HepG2 (cell line): ENCODE measurements around the gene CYYR1. TPM values are rescaled to one million over a fixed set of nuclear protein-coding genes. Genes with fewer than 3 reads are reported as not detected.

ENCODE experiments used
- ATAC-seq: fragments of 200-7000 bp; cut with Tn5 transposase; 3 replicates; pipeline ENCODE4 v1.9.1; 2020; ENCODE audit warnings: mild to moderate bottlenecking, moderate library complexity
- BruUV-seq: library from RNA; stranded (reverse); fragments of 400-500 nt; replicated peaks from 2 replicates; lab custom pipeline; 2021; lab: Mats Ljungman, UMichigan
- CTCF ChIA-PET: fragments of 300-600 bp; formaldehyde crosslinking; extraction: SDS; loops from one replicate; lab custom pipeline; 2021; ENCODE audit warnings: low total read pairs, inconsistent platforms, low intra/inter-chr PET ratio; lab: Yijun Ruan, JAX
- POLR2A ChIA-PET: fragments of 350-600 bp; sonication (Branson Sonifier 250); formaldehyde crosslinking; loops from one replicate; lab custom pipeline; 2020; ENCODE audit warnings: antibody characterized with exemption, inconsistent platforms; lab: Yijun Ruan, JAX
- DNase-seq: peaks from one replicate; pipeline ENCODE4 v3.0.0-alpha.2; 2015; ENCODE audit warnings: low spot score
- FAIRE-seq: peaks from 3 replicates; lab custom pipeline; 2011; peaks lifted over from hg19 to GRCh38; lab: Jason Lieb, UNC
- H2AFZ ChIP-seq: one replicate; pipeline ENCODE4 v1.6.1; 2011; ENCODE audit warnings: low read length, inconsistent platforms
- H3K27ac ChIP-seq: fragments of 300-600 bp; 3 replicates; pipeline ENCODE4 v1.8.0; 2011; ENCODE audit warnings: mixed run types, mild to moderate bottlenecking, mixed read lengths, low read length, inconsistent platforms; ENCODE audit not compliant: insufficient read depth; ENCODE audit errors: extremely low read length
- H3K27me3 ChIP-seq, 2 experiments: fragments of 200-600 bp in 1 of 2; 2 replicates in 1 of 2; 3 replicates in 1 of 2; pipeline versions ENCODE4 v1.6.0 to v1.8.0; 2011; ENCODE audit warnings: low read length in 2 of 2, mild to moderate bottlenecking in 2 of 2, moderate library complexity in 2 of 2, inconsistent platforms in 1 of 2; ENCODE audit not compliant: insufficient read depth in 2 of 2, control insufficient read depth in 1 of 2
- H3K36me3 ChIP-seq, 2 experiments: fragments of 200-600 bp in 1 of 2; replicated peaks in 1 of 2; 2 replicates in 1 of 2; 3 replicates in 1 of 2; pipeline versions ENCODE4 v1.5.1 to v1.8.0; 2011; ENCODE audit warnings: low read length in 2 of 2, inconsistent platforms in 1 of 2; ENCODE audit not compliant: insufficient read depth in 2 of 2, control insufficient read depth in 1 of 2
- H3K4me1 ChIP-seq: 2 replicates; pipeline ENCODE4 v1.5.1; 2012; ENCODE audit warnings: low read length, inconsistent platforms; ENCODE audit not compliant: insufficient read depth
- H3K4me2 ChIP-seq: 2 replicates; pipeline ENCODE4 v1.6.0; 2011; ENCODE audit warnings: low read depth, low read length, inconsistent platforms
- H3K4me3 ChIP-seq, 3 experiments: fragments of 200-600 bp in 1 of 3; sonication (generic), shearing (Covaris generic) in 1 of 3; replicated peaks in 1 of 3; 2 replicates each; pipeline ENCODE4 v1.5.1; 2011 to 2016; ENCODE audit warnings: low read length in 3 of 3, inconsistent platforms in 2 of 3, low read depth in 2 of 3, mild to moderate bottlenecking in 2 of 3, control low read depth in 1 of 3, mixed read lengths in 1 of 3; ENCODE audit not compliant: insufficient read depth in 1 of 3
- H3K79me2 ChIP-seq: one replicate; pipeline ENCODE4 v1.6.1; 2011; ENCODE audit warnings: low read length, inconsistent platforms; ENCODE audit not compliant: insufficient read depth
- H3K9ac ChIP-seq: 2 replicates; pipeline ENCODE4 v1.6.0; 2011; ENCODE audit warnings: mild to moderate bottlenecking, low read depth, low read length, inconsistent platforms; ENCODE audit not compliant: insufficient read depth
- H3K9me3 ChIP-seq: 2 replicates; pipeline ENCODE4 v1.5.1; 2012; ENCODE audit warnings: mild to moderate bottlenecking, low read length
- H4K20me1 ChIP-seq: 2 replicates; pipeline ENCODE4 v1.6.0; 2011; ENCODE audit warnings: inconsistent platforms, mild to moderate bottlenecking, low read length, moderate library complexity; ENCODE audit not compliant: insufficient read depth
- ARHGAP35 ChIP-seq: sonication (generic); formaldehyde crosslinking; IDR thresholded peaks from 2 replicates; pipeline ENCODE4 v1.9.0; 2022; ENCODE audit warnings: mild to moderate bottlenecking, inconsistent platforms, moderate library complexity, missing genetic modification reagents, borderline replicate concordance
- CHCHD3 ChIP-seq: sonication (generic); formaldehyde crosslinking; IDR thresholded peaks from 2 replicates; pipeline ENCODE4 v1.8.0; 2022; ENCODE audit warnings: mild to moderate bottlenecking, missing genetic modification reagents, moderate library complexity
- CTCF ChIP-seq: sonication (generic); formaldehyde crosslinking; IDR thresholded peaks from 2 replicates; pipeline ENCODE4 v1.5.0; 2020; ENCODE audit warnings: mild to moderate bottlenecking, missing genetic modification reagents, moderate library complexity
- MXI1 ChIP-seq: IDR thresholded peaks from 3 replicates; pipeline ENCODE4 v1.6.1; 2012; ENCODE audit warnings: low read depth, low read length, inconsistent platforms, borderline replicate concordance
- NFATC3 ChIP-seq: sonication (generic); formaldehyde crosslinking; IDR thresholded peaks from 2 replicates; pipeline ENCODE4 v1.5.1; 2020; ENCODE audit warnings: mild to moderate bottlenecking, missing genetic modification reagents
- ZBTB39 ChIP-seq: sonication (generic); formaldehyde crosslinking; IDR thresholded peaks from 2 replicates; pipeline ENCODE4 v1.5.0; 2020; ENCODE audit warnings: missing genetic modification reagents
- ZNF607 ChIP-seq: sonication (generic); formaldehyde crosslinking; IDR thresholded peaks from 2 replicates; pipeline ENCODE4 v1.5.1; 2020; ENCODE audit warnings: missing genetic modification reagents, mild to moderate bottlenecking, borderline replicate concordance
- ZNF777 ChIP-seq: sonication (generic); formaldehyde crosslinking; IDR thresholded peaks from 2 replicates; pipeline ENCODE4 v1.4.0; 2020; ENCODE audit warnings: missing genetic modification reagents
- ZNF784 ChIP-seq: sonication (generic); formaldehyde crosslinking; IDR thresholded peaks from 2 replicates; pipeline ENCODE4 v1.5.1; 2020; ENCODE audit warnings: missing genetic modification reagents, mild to moderate bottlenecking, borderline replicate concordance
- WGBS: methylation state at CpG from one replicate; pipeline ENCODE4 v1.1.6; 2017; ENCODE audit warnings: low lambda C conversion rate; 5-methylcytosine and 5-hydroxymethylcytosine counted together
- in situ Hi-C: cut with HindIII; loops from 2 replicates; pipeline ENCODE4 v1.10.0; 2017; ENCODE audit warnings: low pct_unique_long_range_greater_than_20kb; ENCODE audit not compliant: extremely low pct_ligation_motif_present
- intact Hi-C: fragments of 100-400 bp; cut with micrococcal nuclease; formaldehyde crosslinking; loops from one replicate; pipeline ENCODE4 v1.10.0; 2022; ENCODE audit not compliant: unreplicated experiment
- polyA plus RNA-seq, 8 experiments: library from polyadenylated mRNA; depleted of rRNA in 3 of 8; stranded (reverse) in 7 of 8; unstranded in 1 of 8; fragments of >200 nt; fragmentation: Illumina TruSeq in 4 of 8; extraction: Trizol in 4 of 8; gene quantifications; 2 replicates each; pipeline versions ENCODE4 v1.2.1 to v1.2.3, GENCODE V29; 2011 to 2016; ENCODE audit warnings: low read depth in 4 of 8, missing spikeins in 1 of 8, mixed read lengths in 1 of 8; ENCODE audit not compliant: insufficient read depth in 1 of 8
- total RNA-seq, 5 experiments: library from RNA; depleted of rRNA; stranded (reverse); fragments of >200 nt; fragmentation: Illumina TruSeq; extraction: Trizol; gene quantifications; 2 replicates each; pipeline ENCODE4 v1.2.3, GENCODE V29; 2016; ENCODE audit warnings: low read depth in 1 of 5

CYYR1 gene
- total and polyA plus RNA-seq, 2 of the 13 experiments (the other 11 are each of a cell fraction or from before 2014, with no cell fraction given), result not detected

GRCh38 chr21:26501495-26502021 is 71.5 kb downstream of the CYYR1 start:
- no peak for ATAC-seq

More at GRCh38 chr21:26501495-26502021, 71.5 kb downstream of the CYYR1 start:
- Histone ChIP-seq H2AFZ (no peak overlapping the region), H4K20me1 (no peaks in the 10 kb centered on the region), H3K27me3 (no peaks in the 10 kb centered on the region), H3K9ac (no peak overlapping the region), H3K27ac (no peak overlapping the region), H3K36me3 (no peaks in the 10 kb centered on the region), H3K4me1 (no peaks in the 10 kb centered on the region), H3K4me2 (no peak overlapping the region), H3K9me3 (peaks cover 84% of the 10 kb centered on the region), H3K4me3 (no peak overlapping the region), H3K79me2 (no peaks in the 10 kb centered on the region)
- no peak for FAIRE-seq
- no peak for DNase-seq
- ChIA-PET POLR2A (no interaction called here), CTCF (no interaction called here)
- 0% methylated on average over 3 of the region's 3 CpGs for WGBS
- in situ Hi-C loops, result no loop called here
- BruUV-seq, result no TSS peak
- intact Hi-C loops, result no loop called here
- no peak for TF ChIP-seq CHCHD3 (CRISPR knock-in tag)
- no peak for TF ChIP-seq ZNF607 (CRISPR knock-in tag)
- TF ChIP-seq MXI1, result no peak
- no peak for TF ChIP-seq ZBTB39 (CRISPR knock-in tag)
- no peak for TF ChIP-seq ZNF784
- TF ChIP-seq NFATC3 (CRISPR knock-in tag), result no peak
- no peak for TF ChIP-seq ZNF777 (CRISPR knock-in tag)
- no peak for TF ChIP-seq ARHGAP35 (CRISPR knock-in tag)
- TF ChIP-seq CTCF, result no peak
